ENCODE data around the gene AHRR.

- TF ChIP-seq BHLHE40 (IDR thresholded peaks at IDR 0.05; ENCODE audit: borderline replicate concordance): no peak
- no peak for TF ChIP-seq FOXM1 (IDR thresholded peaks at IDR 0.05; ENCODE audit: borderline replicate concordance)
- no peak for TF ChIP-seq SUZ12 (IDR thresholded peaks at IDR 0.05)
- TF ChIP-seq SP1 (IDR thresholded peaks at IDR 0.05): no peak
- no peak for TF ChIP-seq FOXA1 (IDR thresholded peaks at IDR 0.05)
- no peak for TF ChIP-seq L3MBTL2 (conservative IDR thresholded peaks at IDR 0.05)
- TF ChIP-seq PKNOX1 (IDR thresholded peaks at IDR 0.05): no peak
- TF ChIP-seq ELF4 (IDR thresholded peaks at IDR 0.05): no peak
- TF ChIP-seq CTBP1 (IDR thresholded peaks at IDR 0.05; ENCODE audit: borderline replicate concordance): no peak
Measured at GRCh38 chr5:394671-395155, 73.2 kb downstream of the AHRR start.
